Ascending aorta (tissue), 2 donors: Measurements from ENCODE around the gene VPS36. TPM values are rescaled to one million over a fixed set of nuclear protein-coding genes. Genes with fewer than 3 reads are reported as not detected.
"Not testable (repeated sequence)": the region's sequence is repeated elsewhere in the genome, so short reads cannot be mapped to it uniquely, and the experiment has no call there.

Experiments
- DNase-seq, 2 donors: peaks; one replicate each; pipeline ENCODE4 v3.0.0-alpha.2; 2019; ENCODE audit warnings: low spot score in 2 of 2
- H3K27ac ChIP-seq, 2 donors: fragments of 200-600 bp; sonication (generic); one replicate each; pipeline ENCODE4 v1.5.1; 2016 to 2017; ENCODE audit warnings: mild to moderate bottlenecking in 1 of 2
- H3K27me3 ChIP-seq: fragments of 200-600 bp; sonication (generic); one replicate; pipeline ENCODE4 v1.5.1; 2017
- H3K36me3 ChIP-seq, 2 donors: fragments of 200-600 bp; sonication (generic); one replicate each; pipeline ENCODE4 v1.5.1; 2016
- H3K4me1 ChIP-seq, 2 donors: fragments of 200-600 bp; sonication (generic); one replicate each; pipeline ENCODE4 v1.5.1; 2016 to 2017; ENCODE audit warnings: mild to moderate bottlenecking in 1 of 2
- H3K4me3 ChIP-seq, 2 donors: fragments of 200-600 bp; sonication (generic); one replicate each; pipeline ENCODE4 v1.5.1; 2016 to 2017; ENCODE audit warnings: mild to moderate bottlenecking in 1 of 2
- H3K9me3 ChIP-seq, 2 donors: fragments of 200-600 bp; sonication (generic); one replicate each; pipeline ENCODE4 v1.5.1; 2016
- intact Hi-C: fragments of 100-400 bp; cut with DNase I; formaldehyde crosslinking; loops from one replicate; pipeline ENCODE4 v1.15.1; 2023
- total RNA-seq: library from RNA; depleted of rRNA; stranded (reverse); fragments of >200 nt; gene quantifications from one replicate; pipeline ENCODE4 v1.1.0, GENCODE V29; 2016
- TF ChIP-seq, protein P1 (sequence below), 3 experiments: fragments of 200-600 bp in 2 of 3; fragments of 450-650 bp in 1 of 3; sonication (generic) in 2 of 3; IDR thresholded peaks; one replicate each; pipeline ENCODE4 v1.5.1; 2016 to 2019; ENCODE audit warnings: antibody characterized with exemption in 3 of 3, mild to moderate bottlenecking in 1 of 3, moderate library complexity in 1 of 3

VPS36 gene
- total RNA-seq, 1 donor from 2014 or later, result 69.3 TPM

GRCh38 chr13:52378312-52378711, 72.1 kb downstream of the VPS36 start:
- no peaks in the 10 kb centered on the region for H3K9me3 ChIP-seq
- no peak overlapping the region for H3K4me3 ChIP-seq
- H3K27me3 ChIP-seq, result no peaks in the 10 kb centered on the region
- TF ChIP-seq, protein P1, sequence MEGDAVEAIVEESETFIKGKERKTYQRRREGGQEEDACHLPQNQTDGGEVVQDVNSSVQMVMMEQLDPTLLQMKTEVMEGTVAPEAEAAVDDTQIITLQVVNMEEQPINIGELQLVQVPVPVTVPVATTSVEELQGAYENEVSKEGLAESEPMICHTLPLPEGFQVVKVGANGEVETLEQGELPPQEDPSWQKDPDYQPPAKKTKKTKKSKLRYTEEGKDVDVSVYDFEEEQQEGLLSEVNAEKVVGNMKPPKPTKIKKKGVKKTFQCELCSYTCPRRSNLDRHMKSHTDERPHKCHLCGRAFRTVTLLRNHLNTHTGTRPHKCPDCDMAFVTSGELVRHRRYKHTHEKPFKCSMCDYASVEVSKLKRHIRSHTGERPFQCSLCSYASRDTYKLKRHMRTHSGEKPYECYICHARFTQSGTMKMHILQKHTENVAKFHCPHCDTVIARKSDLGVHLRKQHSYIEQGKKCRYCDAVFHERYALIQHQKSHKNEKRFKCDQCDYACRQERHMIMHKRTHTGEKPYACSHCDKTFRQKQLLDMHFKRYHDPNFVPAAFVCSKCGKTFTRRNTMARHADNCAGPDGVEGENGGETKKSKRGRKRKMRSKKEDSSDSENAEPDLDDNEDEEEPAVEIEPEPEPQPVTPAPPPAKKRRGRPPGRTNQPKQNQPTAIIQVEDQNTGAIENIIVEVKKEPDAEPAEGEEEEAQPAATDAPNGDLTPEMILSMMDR (IDR thresholded peaks at IDR 0.05), result no peak
- H3K36me3 ChIP-seq, result peaks cover 4 to 6% of the 10 kb centered on the region in 2 donors
- no peak overlapping the region for H3K27ac ChIP-seq
- intact Hi-C loops, result no loop called here
- H3K4me1 ChIP-seq, result no peaks in the 10 kb centered on the region
- no peak for DNase-seq

DNA sequence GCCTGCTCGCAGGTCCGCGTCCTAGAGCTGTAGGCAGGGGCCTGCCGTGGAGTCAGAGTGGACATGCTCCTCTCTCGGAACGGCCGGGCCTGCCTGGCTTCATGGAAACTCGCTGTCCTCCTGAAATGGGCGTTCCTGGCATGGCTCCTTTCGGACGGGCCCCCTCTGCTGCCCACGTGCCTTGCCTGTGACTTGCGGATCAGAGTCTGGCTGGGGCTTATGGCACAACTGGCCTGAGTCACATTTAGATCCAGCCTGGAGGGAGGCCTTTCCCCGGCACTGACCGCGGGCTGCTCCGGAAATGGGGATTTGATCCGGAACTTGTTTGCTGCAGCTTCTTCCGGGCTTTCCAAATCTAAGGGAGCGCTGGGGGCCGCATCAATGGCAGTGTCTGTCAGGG, 72.5 kb downstream of the VPS36 start:
- intact Hi-C loops, result no loop called here
- DNase-seq, result no peak
- H3K4me3 ChIP-seq, result no peak overlapping the region

DNA sequence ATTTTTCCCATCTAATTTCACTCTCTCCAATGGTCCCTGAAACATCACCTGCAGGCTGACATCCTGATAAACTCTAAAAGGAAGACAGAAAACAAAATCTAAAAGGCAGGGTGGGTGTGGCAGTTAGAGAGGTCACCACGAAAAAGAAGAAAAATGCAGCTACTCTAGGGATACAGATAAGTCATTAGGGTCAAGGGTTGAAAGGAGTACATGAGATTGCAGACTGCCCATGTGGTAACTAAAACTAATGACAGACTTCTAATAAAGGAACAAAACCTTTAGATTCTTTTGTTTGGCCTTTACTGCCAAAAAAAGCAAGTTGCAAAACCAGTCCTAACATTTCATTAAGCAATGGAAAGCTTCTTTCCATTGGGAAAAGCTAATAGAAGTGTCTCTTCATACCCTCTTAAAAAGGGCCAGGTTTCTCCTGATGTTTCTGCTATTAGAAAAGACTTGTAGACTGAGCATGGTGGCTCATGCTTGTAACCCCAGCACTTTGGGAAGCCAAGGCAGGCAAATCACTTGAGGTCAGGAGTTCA, 75.5 kb downstream of the VPS36 start:
- peaks cover 4 to 6% of the 10 kb centered on the region in 2 donors for H3K36me3 ChIP-seq
- H3K9me3 ChIP-seq, result no peaks in the 10 kb centered on the region
- H3K4me3 ChIP-seq, result no peak overlapping the region
- H3K27me3 ChIP-seq, result no peaks in the 10 kb centered on the region
- DNase-seq, result no peak
- TF ChIP-seq, protein P1 (IDR thresholded peaks at IDR 0.05), result no peak
- intact Hi-C loops, result no loop called here
- H3K27ac ChIP-seq, result no peak overlapping the region
- H3K4me1 ChIP-seq, result no peaks in the 10 kb centered on the region

More for the DNA sequence above, 72.5 kb downstream of the VPS36 start:
- Histone ChIP-seq H3K27ac (no peak overlapping the region), H3K27me3 (no peaks in the 10 kb centered on the region), H3K9me3 (no peaks in the 10 kb centered on the region), H3K4me1 (no peaks in the 10 kb centered on the region), H3K36me3 (peaks cover 4 to 6% of the 10 kb centered on the region in 2 donors)
- TF ChIP-seq, protein P1 (IDR thresholded peaks at IDR 0.05), result no peak

GRCh38 chr13:52374389-52374788, 76.0 kb downstream of the VPS36 start:
- Histone ChIP-seq H3K4me3 (no peak overlapping the region), H3K4me1 (no peaks in the 10 kb centered on the region), H3K36me3 (peaks cover 4 to 6% of the 10 kb centered on the region in 2 donors), H3K27me3 (no peaks in the 10 kb centered on the region), H3K9me3 (no peaks in the 10 kb centered on the region), H3K27ac (no peak overlapping the region)
- DNase-seq, result no peak
- intact Hi-C loops, result no loop called here
- TF ChIP-seq, protein P1 (IDR thresholded peaks at IDR 0.05), result no peak

- DNase-seq, H3K27ac ChIP-seq, H3K9me3 ChIP-seq, H3K27me3 ChIP-seq, intact Hi-C loops, H3K36me3 ChIP-seq, H3K4me3 ChIP-seq, H3K4me1 ChIP-seq: not testable (repeated sequence)
Measured at GRCh38 chr13:52373277-52373676, 77.2 kb downstream of the VPS36 start.

GRCh38 chr13:52371736-52372247, 78.6 kb downstream of the VPS36 start:
- intact Hi-C loops, result no loop called here
- Histone ChIP-seq H3K4me3 (no peak overlapping the region), H3K4me1 (no peaks in the 10 kb centered on the region), H3K36me3 (no peaks in the 10 kb centered on the region), H3K27me3 (no peaks in the 10 kb centered on the region), H3K9me3 (no peaks in the 10 kb centered on the region), H3K27ac (no peak overlapping the region)
- no peak for DNase-seq
- TF ChIP-seq, protein P1 (IDR thresholded peaks at IDR 0.05), result no peak
